Colonic mucosa (tissue), 4 donors: ENCODE data around the gene ZEB2. TPM values are rescaled to one million over a fixed set of nuclear protein-coding genes. Genes with fewer than 3 reads are reported as not detected.

Experiments
- DNase-seq: peaks from one replicate; pipeline ENCODE4 v3.0.0-alpha.2; 2020
- H3K27ac ChIP-seq: fragments of 200-600 bp; one replicate; pipeline ENCODE4 v1.8.0; 2021
- H3K27me3 ChIP-seq: fragments of 200-600 bp; one replicate; pipeline ENCODE4 v1.8.0; 2021
- H3K36me3 ChIP-seq: fragments of 200-600 bp; one replicate; pipeline ENCODE4 v1.8.0; 2021
- H3K4me1 ChIP-seq: fragments of 200-600 bp; one replicate; pipeline ENCODE4 v1.8.0; 2021; ENCODE audit warnings: mild to moderate bottlenecking
- H3K4me3 ChIP-seq: fragments of 200-600 bp; one replicate; pipeline ENCODE4 v1.8.0; 2021
- H3K9ac ChIP-seq, 2 donors: one replicate each; pipeline ENCODE4 v1.7.0; 2013; ENCODE audit warnings: control low read depth in 2 of 2, low read depth in 2 of 2, low read length in 2 of 2
- H3K9me3 ChIP-seq: fragments of 200-600 bp; one replicate; pipeline ENCODE4 v1.8.0; 2021
- CTCF ChIP-seq: fragments of 200-600 bp; IDR thresholded peaks from one replicate; pipeline ENCODE4 v1.8.0; 2022; ENCODE audit warnings: antibody characterized with exemption, mild to moderate bottlenecking
- intact Hi-C: fragments of 100-400 bp; cut with DNase I; formaldehyde crosslinking; loops from one replicate; pipeline ENCODE4 v1.14.1; 2022
- total RNA-seq, 2 donors: library from RNA; stranded (reverse); fragmentation: NEBNext Ultra II Directional in 1 of 2; extraction: Animal tissue kit (Norgen Biotek cat#: 25700) in 1 of 2; gene quantifications; one replicate each; pipeline ENCODE4 v1.2.1, GENCODE V29; 2021
- donor health status: healthy.
- donor health status: DM: no; HTN: no; CAD: no.
- donor health status: DM: no; HTN: no; CAD: no.

Gene ZEB2
- total RNA-seq, 2 donors from 2014 or later = 17.4 to 29.6 TPM

- H3K4me3 ChIP-seq = no peak overlapping the region
- H3K27me3 ChIP-seq = peaks cover 14% of the 10 kb centered on the region
- intact Hi-C loops = no loop called here
- no peaks in the 10 kb centered on the region for H3K36me3 ChIP-seq
- peaks cover 5% of the 10 kb centered on the region for H3K4me1 ChIP-seq
- no peak overlapping the region for H3K27ac ChIP-seq
- H3K9ac ChIP-seq = no peak overlapping the region
- no peaks in the 10 kb centered on the region for H3K9me3 ChIP-seq
- TF ChIP-seq CTCF = no peak
- no peak for DNase-seq
Measured at GRCh38 chr2:144469798-144470197, 50.1 kb downstream of the ZEB2 start.

GRCh38 chr2:144468823-144469595, 50.9 kb downstream of the ZEB2 start:
- no peak for DNase-seq
- no peaks in the 10 kb centered on the region for H3K9me3 ChIP-seq
- H3K27ac ChIP-seq = no peak overlapping the region
- H3K36me3 ChIP-seq = no peaks in the 10 kb centered on the region
- intact Hi-C loops = no loop called here
- no peak for TF ChIP-seq CTCF
- H3K27me3 ChIP-seq = peaks cover 14% of the 10 kb centered on the region
- peaks cover 5% of the 10 kb centered on the region for H3K4me1 ChIP-seq
- no peak overlapping the region for H3K4me3 ChIP-seq
- H3K9ac ChIP-seq = no peak overlapping the region

GRCh38 chr2:144467502-144468137, 52.3 kb downstream of the ZEB2 start:
- no peaks in the 10 kb centered on the region for H3K9me3 ChIP-seq
- no peak for DNase-seq
- H3K4me1 ChIP-seq = peaks cover 5% of the 10 kb centered on the region
- intact Hi-C loops = no loop called here
- no peak overlapping the region for H3K27ac ChIP-seq
- no peak for TF ChIP-seq CTCF
- H3K27me3 ChIP-seq = peaks cover 14% of the 10 kb centered on the region
- no peaks in the 10 kb centered on the region for H3K36me3 ChIP-seq
- no peak overlapping the region for H3K4me3 ChIP-seq
- H3K9ac ChIP-seq = no peak overlapping the region

GRCh38 chr2:144466637-144467036, 53.3 kb downstream of the ZEB2 start:
- peaks cover 14% of the 10 kb centered on the region for H3K27me3 ChIP-seq
- intact Hi-C loops = no loop called here
- DNase-seq = no peak
- H3K9me3 ChIP-seq = no peaks in the 10 kb centered on the region
- H3K4me3 ChIP-seq = no peak overlapping the region
- H3K36me3 ChIP-seq = no peaks in the 10 kb centered on the region
- H3K4me1 ChIP-seq = peaks cover 5% of the 10 kb centered on the region
- TF ChIP-seq CTCF = no peak
- H3K9ac ChIP-seq = no peak overlapping the region
- no peak overlapping the region for H3K27ac ChIP-seq

GRCh38 chr2:144465749-144466148, 54.2 kb downstream of the ZEB2 start:
- intact Hi-C loops = no loop called here

More at GRCh38 chr2:144465749-144466148, 54.2 kb downstream of the ZEB2 start:
- Histone ChIP-seq H3K9ac (no peak overlapping the region), H3K9me3 (no peaks in the 10 kb centered on the region), H3K27me3 (peaks cover 12% of the 10 kb centered on the region), H3K36me3 (no peaks in the 10 kb centered on the region), H3K27ac (no peak overlapping the region), H3K4me1 (peaks cover 3% of the 10 kb centered on the region), H3K4me3 (no peak overlapping the region)
- no peak for TF ChIP-seq CTCF
- DNase-seq = no peak
